ENCODE measurements around the gene CBY1. TPM values are rescaled to one million over a fixed set of nuclear protein-coding genes. Genes with fewer than 3 reads are reported as not detected.

The CBY1 gene
- total and polyA plus RNA-seq, 9 of the 15 experiments (the other 6 are each of a cell fraction or from before 2014, with no cell fraction given): 5.7 to 19.7 (median 10.8) TPM

DNA sequence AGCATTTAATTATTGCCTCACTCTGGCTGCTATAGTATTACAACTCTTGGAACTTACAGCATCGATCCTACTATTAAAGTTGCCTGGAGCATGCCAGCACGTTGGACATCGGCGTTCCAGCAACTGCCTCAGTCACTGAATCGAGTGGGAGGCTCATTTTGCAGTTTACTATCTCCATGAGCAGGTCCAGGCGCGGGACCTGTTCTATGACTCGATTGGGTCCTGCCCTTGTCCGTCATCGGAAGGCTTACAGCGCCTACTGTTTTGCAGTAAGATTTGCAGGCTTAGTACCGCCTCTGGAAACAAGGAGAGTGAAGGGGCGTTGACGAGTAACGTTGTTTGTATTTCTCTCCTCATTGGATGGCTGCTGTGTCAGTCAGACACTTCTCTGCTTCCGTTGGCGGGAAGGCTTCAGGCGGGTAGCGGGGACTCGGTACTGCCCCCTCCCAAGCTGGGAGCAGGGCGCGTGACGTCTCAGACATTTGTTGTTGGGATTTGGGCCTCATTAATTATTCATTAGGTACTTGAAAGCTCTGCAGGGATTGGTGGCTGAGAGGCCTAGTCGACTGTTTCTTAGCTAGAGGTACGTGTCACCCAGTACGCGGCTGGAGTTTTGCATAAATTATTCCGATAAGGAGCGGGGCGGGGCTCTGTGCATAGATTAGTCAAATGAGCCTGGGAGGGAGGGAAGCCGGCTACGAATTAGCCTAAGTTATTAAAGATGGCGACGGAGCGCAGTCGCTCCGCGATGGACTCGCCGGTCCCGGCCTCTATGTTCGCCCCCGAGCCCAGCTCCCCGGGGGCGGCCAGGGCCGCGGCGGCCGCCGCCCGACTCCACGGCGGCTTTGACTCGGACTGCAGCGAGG lies 49.0 kb downstream of the CBY1 start, which contains the start of gene GTPBP1 (continued):
- TF ChIP-seq CBFB (CRISPR knock-in tag; IDR thresholded peaks at IDR 0.05) (no peak), SMC3 (conservative IDR thresholded peaks at IDR 0.05; ENCODE audit: insufficient read depth, low read depth, low read length) (no peak), NR2C1 (IDR thresholded peaks at IDR 0.05) (no peak), NR2C1 (tag; IDR thresholded peaks at IDR 0.05) (no peak), SRSF9 (IDR thresholded peaks at IDR 0.05; ENCODE audit: borderline replicate concordance, low read depth, low read length) (no peak), HDAC2 (IDR thresholded peaks at IDR 0.05) (no peak), SMAD1 (IDR thresholded peaks at IDR 0.05; ENCODE audit: low read depth, low read length, partially characterized antibody) (peak; percentile 8), NCOR1 (IDR thresholded peaks at IDR 0.05) (peak; percentile 49), RFX1 (IDR thresholded peaks at IDR 0.05) (peak; percentile 46), EGR1 (conservative IDR thresholded peaks at IDR 0.05) (peak; percentile 77), LCOR (CRISPR knock-in tag; IDR thresholded peaks at IDR 0.05) (no peak; the same call in 1 of the 2 replicates), TAF1 (IDR thresholded peaks at IDR 0.05; ENCODE audit: control insufficient read depth, extremely low read depth, insufficient read depth, low read length, severe bottlenecking) (peak; percentile 82), WHSC1 (IDR thresholded peaks at IDR 0.05; ENCODE audit: low read length) (no peak), ZNF583 (CRISPR knock-in tag; IDR thresholded peaks at IDR 0.05) (no peak), TSC22D4 (tag; IDR thresholded peaks at IDR 0.05) (no peak), SP2 (IDR thresholded peaks at IDR 0.05; ENCODE audit: extremely low read depth, low read depth, low read length, poor library complexity, severe bottlenecking) (peak; percentile 70), ZSCAN32 (CRISPR knock-in tag; IDR thresholded peaks at IDR 0.05) (no peak), CREM (IDR thresholded peaks at IDR 0.05; ENCODE audit: low read depth) (peak; percentile 91), ZNF197 (CRISPR knock-in tag; IDR thresholded peaks at IDR 0.05; ENCODE audit: low read depth) (no peak), HIVEP1 (CRISPR knock-in tag; IDR thresholded peaks at IDR 0.05) (no peak), ARID1B (IDR thresholded peaks at IDR 0.05) (no peak; the same call in 1 of the 2 replicates), MAFK (IDR thresholded peaks at IDR 0.05; ENCODE audit: low read length) (peak; percentile 41)
- TF ChIP-seq, protein P1, sequence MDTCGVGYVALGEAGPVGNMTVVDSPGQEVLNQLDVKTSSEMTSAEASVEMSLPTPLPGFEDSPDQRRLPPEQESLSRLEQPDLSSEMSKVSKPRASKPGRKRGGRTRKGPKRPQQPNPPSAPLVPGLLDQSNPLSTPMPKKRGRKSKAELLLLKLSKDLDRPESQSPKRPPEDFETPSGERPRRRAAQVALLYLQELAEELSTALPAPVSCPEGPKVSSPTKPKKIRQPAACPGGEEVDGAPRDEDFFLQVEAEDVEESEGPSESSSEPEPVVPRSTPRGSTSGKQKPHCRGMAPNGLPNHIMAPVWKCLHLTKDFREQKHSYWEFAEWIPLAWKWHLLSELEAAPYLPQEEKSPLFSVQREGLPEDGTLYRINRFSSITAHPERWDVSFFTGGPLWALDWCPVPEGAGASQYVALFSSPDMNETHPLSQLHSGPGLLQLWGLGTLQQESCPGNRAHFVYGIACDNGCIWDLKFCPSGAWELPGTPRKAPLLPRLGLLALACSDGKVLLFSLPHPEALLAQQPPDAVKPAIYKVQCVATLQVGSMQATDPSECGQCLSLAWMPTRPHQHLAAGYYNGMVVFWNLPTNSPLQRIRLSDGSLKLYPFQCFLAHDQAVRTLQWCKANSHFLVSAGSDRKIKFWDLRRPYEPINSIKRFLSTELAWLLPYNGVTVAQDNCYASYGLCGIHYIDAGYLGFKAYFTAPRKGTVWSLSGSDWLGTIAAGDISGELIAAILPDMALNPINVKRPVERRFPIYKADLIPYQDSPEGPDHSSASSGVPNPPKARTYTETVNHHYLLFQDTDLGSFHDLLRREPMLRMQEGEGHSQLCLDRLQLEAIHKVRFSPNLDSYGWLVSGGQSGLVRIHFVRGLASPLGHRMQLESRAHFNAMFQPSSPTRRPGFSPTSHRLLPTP (IDR thresholded peaks at IDR 0.05; ENCODE audit: borderline replicate concordance, extremely low read depth, insufficient read length): no peak
- TF ChIP-seq, protein P2, sequence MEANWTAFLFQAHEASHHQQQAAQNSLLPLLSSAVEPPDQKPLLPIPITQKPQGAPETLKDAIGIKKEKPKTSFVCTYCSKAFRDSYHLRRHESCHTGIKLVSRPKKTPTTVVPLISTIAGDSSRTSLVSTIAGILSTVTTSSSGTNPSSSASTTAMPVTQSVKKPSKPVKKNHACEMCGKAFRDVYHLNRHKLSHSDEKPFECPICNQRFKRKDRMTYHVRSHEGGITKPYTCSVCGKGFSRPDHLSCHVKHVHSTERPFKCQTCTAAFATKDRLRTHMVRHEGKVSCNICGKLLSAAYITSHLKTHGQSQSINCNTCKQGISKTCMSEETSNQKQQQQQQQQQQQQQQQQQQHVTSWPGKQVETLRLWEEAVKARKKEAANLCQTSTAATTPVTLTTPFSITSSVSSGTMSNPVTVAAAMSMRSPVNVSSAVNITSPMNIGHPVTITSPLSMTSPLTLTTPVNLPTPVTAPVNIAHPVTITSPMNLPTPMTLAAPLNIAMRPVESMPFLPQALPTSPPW (CRISPR knock-in tag; IDR thresholded peaks at IDR 0.05): peak; percentile 85
- TF ChIP-seq, protein P3, sequence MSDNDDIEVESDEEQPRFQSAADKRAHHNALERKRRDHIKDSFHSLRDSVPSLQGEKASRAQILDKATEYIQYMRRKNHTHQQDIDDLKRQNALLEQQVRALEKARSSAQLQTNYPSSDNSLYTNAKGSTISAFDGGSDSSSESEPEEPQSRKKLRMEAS (CRISPR knock-in tag; IDR thresholded peaks at IDR 0.05): peak; percentile 75
